Esophagus muscularis mucosa (tissue), 3 donors: ENCODE measurements around the gene TMEM80.

Source experiments
- POLR2AphosphoS5 ChIP-seq, 2 donors: sonication (generic); formaldehyde crosslinking; IDR thresholded peaks; one replicate each; pipeline ENCODE4 v1.6.1; 2017; ENCODE audit warnings: antibody characterized with exemption in 2 of 2
- TF ChIP-seq, protein P1 (sequence below), 3 experiments: fragments of 200-600 bp in 2 of 3; fragments of 450-650 bp in 1 of 3; sonication (generic) in 2 of 3; IDR thresholded peaks; one replicate each; pipeline ENCODE4 v1.5.1; 2017 to 2019; ENCODE audit warnings: antibody characterized with exemption in 3 of 3, mild to moderate bottlenecking in 2 of 3, moderate library complexity in 1 of 3

DNA sequence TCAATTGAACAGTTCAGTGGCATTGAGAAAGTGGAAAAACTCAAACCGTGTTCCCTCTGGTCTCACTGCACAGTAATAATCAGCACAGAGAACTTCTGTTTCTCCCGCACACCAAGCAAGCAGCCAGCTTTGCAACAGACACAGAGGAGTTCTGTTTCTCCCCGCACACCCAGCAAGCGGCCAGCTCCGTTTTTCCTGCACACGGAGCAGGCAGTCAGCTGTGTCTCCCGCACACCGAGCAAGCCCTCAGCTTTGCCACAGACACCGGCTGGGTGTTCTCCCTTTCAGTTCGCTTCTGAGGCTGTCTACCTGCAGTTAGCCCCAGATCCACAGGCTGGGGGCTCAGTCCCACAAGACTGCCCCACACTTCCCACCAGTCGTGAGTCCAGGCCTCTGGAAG, 41.8 kb downstream of the TMEM80 start:
- TF ChIP-seq, protein P1, sequence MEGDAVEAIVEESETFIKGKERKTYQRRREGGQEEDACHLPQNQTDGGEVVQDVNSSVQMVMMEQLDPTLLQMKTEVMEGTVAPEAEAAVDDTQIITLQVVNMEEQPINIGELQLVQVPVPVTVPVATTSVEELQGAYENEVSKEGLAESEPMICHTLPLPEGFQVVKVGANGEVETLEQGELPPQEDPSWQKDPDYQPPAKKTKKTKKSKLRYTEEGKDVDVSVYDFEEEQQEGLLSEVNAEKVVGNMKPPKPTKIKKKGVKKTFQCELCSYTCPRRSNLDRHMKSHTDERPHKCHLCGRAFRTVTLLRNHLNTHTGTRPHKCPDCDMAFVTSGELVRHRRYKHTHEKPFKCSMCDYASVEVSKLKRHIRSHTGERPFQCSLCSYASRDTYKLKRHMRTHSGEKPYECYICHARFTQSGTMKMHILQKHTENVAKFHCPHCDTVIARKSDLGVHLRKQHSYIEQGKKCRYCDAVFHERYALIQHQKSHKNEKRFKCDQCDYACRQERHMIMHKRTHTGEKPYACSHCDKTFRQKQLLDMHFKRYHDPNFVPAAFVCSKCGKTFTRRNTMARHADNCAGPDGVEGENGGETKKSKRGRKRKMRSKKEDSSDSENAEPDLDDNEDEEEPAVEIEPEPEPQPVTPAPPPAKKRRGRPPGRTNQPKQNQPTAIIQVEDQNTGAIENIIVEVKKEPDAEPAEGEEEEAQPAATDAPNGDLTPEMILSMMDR (IDR thresholded peaks at IDR 0.05) = no peak
- TF ChIP-seq POLR2AphosphoS5 (IDR thresholded peaks at IDR 0.05) = no peak
